HepG2 (cell line): ENCODE results near the gene PPFIA3. TPM values are rescaled to one million over a fixed set of nuclear protein-coding genes. Genes with fewer than 3 reads are reported as not detected.

Experiments
- ATAC-seq: fragments of 200-7000 bp; cut with Tn5 transposase; 3 replicates; pipeline ENCODE4 v1.9.1; 2020; ENCODE audit warnings: mild to moderate bottlenecking, moderate library complexity
- BruUV-seq: library from RNA; stranded (reverse); fragments of 400-500 nt; replicated peaks from 2 replicates; lab custom pipeline; 2021; lab: Mats Ljungman, UMichigan
- CTCF ChIA-PET: fragments of 300-600 bp; formaldehyde crosslinking; extraction: SDS; loops from one replicate; lab custom pipeline; 2021; ENCODE audit warnings: low total read pairs, inconsistent platforms, low intra/inter-chr PET ratio; lab: Yijun Ruan, JAX
- POLR2A ChIA-PET: fragments of 350-600 bp; sonication (Branson Sonifier 250); formaldehyde crosslinking; loops from one replicate; lab custom pipeline; 2020; ENCODE audit warnings: antibody characterized with exemption, inconsistent platforms; lab: Yijun Ruan, JAX
- DNase-seq: peaks from one replicate; pipeline ENCODE4 v3.0.0-alpha.2; 2015; ENCODE audit warnings: low spot score
- FAIRE-seq: peaks from 3 replicates; lab custom pipeline; 2011; peaks lifted over from hg19 to GRCh38; lab: Jason Lieb, UNC
- H2AFZ ChIP-seq: one replicate; pipeline ENCODE4 v1.6.1; 2011; ENCODE audit warnings: low read length, inconsistent platforms
- H3K27ac ChIP-seq: fragments of 300-600 bp; 3 replicates; pipeline ENCODE4 v1.8.0; 2011; ENCODE audit warnings: mixed run types, mild to moderate bottlenecking, mixed read lengths, low read length, inconsistent platforms; ENCODE audit not compliant: insufficient read depth; ENCODE audit errors: extremely low read length
- H3K27me3 ChIP-seq, 2 experiments: fragments of 200-600 bp in 1 of 2; 2 replicates in 1 of 2; 3 replicates in 1 of 2; pipeline versions ENCODE4 v1.6.0 to v1.8.0; 2011; ENCODE audit warnings: low read length in 2 of 2, mild to moderate bottlenecking in 2 of 2, moderate library complexity in 2 of 2, inconsistent platforms in 1 of 2; ENCODE audit not compliant: insufficient read depth in 2 of 2, control insufficient read depth in 1 of 2
- H3K36me3 ChIP-seq, 2 experiments: fragments of 200-600 bp in 1 of 2; replicated peaks in 1 of 2; 2 replicates in 1 of 2; 3 replicates in 1 of 2; pipeline versions ENCODE4 v1.5.1 to v1.8.0; 2011; ENCODE audit warnings: low read length in 2 of 2, inconsistent platforms in 1 of 2; ENCODE audit not compliant: insufficient read depth in 2 of 2, control insufficient read depth in 1 of 2
- H3K4me1 ChIP-seq: 2 replicates; pipeline ENCODE4 v1.5.1; 2012; ENCODE audit warnings: low read length, inconsistent platforms; ENCODE audit not compliant: insufficient read depth
- H3K4me2 ChIP-seq: 2 replicates; pipeline ENCODE4 v1.6.0; 2011; ENCODE audit warnings: low read depth, low read length, inconsistent platforms
- H3K4me3 ChIP-seq, 3 experiments: fragments of 200-600 bp in 1 of 3; sonication (generic), shearing (Covaris generic) in 1 of 3; replicated peaks in 1 of 3; 2 replicates each; pipeline ENCODE4 v1.5.1; 2011 to 2016; ENCODE audit warnings: low read length in 3 of 3, inconsistent platforms in 2 of 3, low read depth in 2 of 3, mild to moderate bottlenecking in 2 of 3, control low read depth in 1 of 3, mixed read lengths in 1 of 3; ENCODE audit not compliant: insufficient read depth in 1 of 3
- H3K79me2 ChIP-seq: one replicate; pipeline ENCODE4 v1.6.1; 2011; ENCODE audit warnings: low read length, inconsistent platforms; ENCODE audit not compliant: insufficient read depth
- H3K9ac ChIP-seq: 2 replicates; pipeline ENCODE4 v1.6.0; 2011; ENCODE audit warnings: mild to moderate bottlenecking, low read depth, low read length, inconsistent platforms; ENCODE audit not compliant: insufficient read depth
- H3K9me3 ChIP-seq: 2 replicates; pipeline ENCODE4 v1.5.1; 2012; ENCODE audit warnings: mild to moderate bottlenecking, low read length
- H4K20me1 ChIP-seq: 2 replicates; pipeline ENCODE4 v1.6.0; 2011; ENCODE audit warnings: inconsistent platforms, mild to moderate bottlenecking, low read length, moderate library complexity; ENCODE audit not compliant: insufficient read depth
- AGO2 ChIP-seq: fragments of 200-400 bp; formaldehyde crosslinking; optimal IDR thresholded peaks from 2 replicates; pipeline ENCODE3; 2017; ENCODE audit warnings: mild to moderate bottlenecking, low read depth, low read length, moderate library complexity
- E2F2 ChIP-seq: sonication (generic); formaldehyde crosslinking; IDR thresholded peaks from 2 replicates; pipeline ENCODE4 v1.4.0; 2020; ENCODE audit warnings: missing genetic modification reagents, borderline replicate concordance
- EED ChIP-seq: sonication (generic); formaldehyde crosslinking; IDR thresholded peaks from 2 replicates; pipeline ENCODE4 v1.5.0; 2020; ENCODE audit warnings: mild to moderate bottlenecking, missing genetic modification reagents
- HNF1A ChIP-seq, 2 experiments: sonication (generic) in 1 of 2; formaldehyde crosslinking in 1 of 2; IDR thresholded peaks; 2 replicates each; pipeline versions ENCODE4 v1.4.0 to v1.6.1; 2016 to 2020; ENCODE audit warnings: borderline replicate concordance in 1 of 2, low read depth in 1 of 2, mild to moderate bottlenecking in 1 of 2, missing genetic modification reagents in 1 of 2
- HOXA7 ChIP-seq: sonication (generic); formaldehyde crosslinking; IDR thresholded peaks from 2 replicates; pipeline ENCODE4 v1.8.1; 2022; ENCODE audit warnings: mild to moderate bottlenecking, missing genetic modification reagents, moderate library complexity
- PATZ1 ChIP-seq: sonication (generic); formaldehyde crosslinking; IDR thresholded peaks from 2 replicates; pipeline ENCODE4 v1.4.0; 2020; ENCODE audit warnings: missing genetic modification reagents
- PRPF4 ChIP-seq: fragments of 200-400 bp; formaldehyde crosslinking; IDR thresholded peaks from 2 replicates; pipeline ENCODE4 v1.6.1; 2016; ENCODE audit warnings: low read length, low read depth; ENCODE audit not compliant: poor library complexity, severe bottlenecking
- RXRB ChIP-seq: IDR thresholded peaks from 2 replicates; pipeline ENCODE4 v1.6.1; 2016; ENCODE audit warnings: borderline replicate concordance, missing genetic modification reagents, missing compliant biosample characterization
- SKI ChIP-seq: fragments of 450-650 bp; IDR thresholded peaks from one replicate; pipeline ENCODE4 v1.6.1; 2018; ENCODE audit warnings: mild to moderate bottlenecking; ENCODE audit not compliant: partially characterized antibody
- ZNF329 ChIP-seq: sonication (generic); formaldehyde crosslinking; IDR thresholded peaks from 2 replicates; pipeline ENCODE4 v1.9.0; 2021; ENCODE audit warnings: low read depth, mild to moderate bottlenecking, missing genetic modification reagents
- ZNF331 ChIP-seq: sonication (generic); formaldehyde crosslinking; IDR thresholded peaks from 2 replicates; pipeline ENCODE4 v1.4.0; 2020; ENCODE audit warnings: missing genetic modification reagents
- WGBS: methylation state at CpG from one replicate; pipeline ENCODE4 v1.1.6; 2017; ENCODE audit warnings: low lambda C conversion rate; 5-methylcytosine and 5-hydroxymethylcytosine counted together
- in situ Hi-C: cut with HindIII; loops from 2 replicates; pipeline ENCODE4 v1.10.0; 2017; ENCODE audit warnings: low pct_unique_long_range_greater_than_20kb; ENCODE audit not compliant: extremely low pct_ligation_motif_present
- intact Hi-C: fragments of 100-400 bp; cut with micrococcal nuclease; formaldehyde crosslinking; loops from one replicate; pipeline ENCODE4 v1.10.0; 2022; ENCODE audit not compliant: unreplicated experiment
- polyA plus RNA-seq, 8 experiments: library from polyadenylated mRNA; depleted of rRNA in 3 of 8; stranded (reverse) in 7 of 8; unstranded in 1 of 8; fragments of >200 nt; fragmentation: Illumina TruSeq in 4 of 8; extraction: Trizol in 4 of 8; gene quantifications; 2 replicates each; pipeline versions ENCODE4 v1.2.1 to v1.2.3, GENCODE V29; 2011 to 2016; ENCODE audit warnings: low read depth in 4 of 8, missing spikeins in 1 of 8, mixed read lengths in 1 of 8; ENCODE audit not compliant: insufficient read depth in 1 of 8
- total RNA-seq, 5 experiments: library from RNA; depleted of rRNA; stranded (reverse); fragments of >200 nt; fragmentation: Illumina TruSeq; extraction: Trizol; gene quantifications; 2 replicates each; pipeline ENCODE4 v1.2.3, GENCODE V29; 2016; ENCODE audit warnings: low read depth in 1 of 5
- TF ChIP-seq, protein P1 (sequence below): sonication (generic); formaldehyde crosslinking; IDR thresholded peaks from 2 replicates; pipeline ENCODE4 v1.4.0; 2020; ENCODE audit warnings: missing genetic modification reagents

The PPFIA3 gene
- total and polyA plus RNA-seq, 2 of the 13 experiments (the other 11 are each of a cell fraction or from before 2014, with no cell fraction given): 6.7 to 8.6 TPM

- BruUV-seq: TSS peak; percentile 77
- ChIA-PET CTCF (no interaction called here), POLR2A (interaction anchor here (0.7 to 1.8 kb wide), 6 partner anchors 10 to 162 kb away, joined by 3 to 9 read pairs (median 4); partner anchors contain the start of genes LIN7B and RUVBL2)
- peak within 1 kb of the TSS; percentile 16 to 64 (median 36); a peak in 5 of 6 replicates for H3K4me3 ChIP-seq
- H3K27me3 ChIP-seq: no peaks in the 10 kb centered on the region; a peak in 2 of 5 replicates
- H4K20me1 ChIP-seq: no peaks in the 10 kb centered on the region
- H3K36me3 ChIP-seq: no peaks in the 10 kb centered on the region
- DNase-seq (peak; percentile 47), ATAC-seq (peak; percentile 53), FAIRE-seq (no peak)
- in situ Hi-C loops (loop anchor here (5.0 kb wide), 1 partner anchor 42 kb away; no protein-coding TSS in a partner anchor), intact Hi-C loops (loop anchor here (10.0 kb wide), 1 partner anchor 50 kb away; no protein-coding TSS in a partner anchor)
- no peaks in the 10 kb centered on the region for H3K79me2 ChIP-seq
- H3K9ac ChIP-seq: peak within 1 kb of the TSS; percentile 47; the same call in 1 of the 2 replicates
- peaks cover 60% of the 10 kb centered on the region for H3K4me1 ChIP-seq
- WGBS: 8% methylated on average over 14 of the region's 19 CpGs
- H3K9me3 ChIP-seq: no peaks in the 10 kb centered on the region
- H2AFZ ChIP-seq: no peak within 1 kb of the TSS
- H3K27ac ChIP-seq: peak within 1 kb of the TSS; percentile 44
- H3K4me2 ChIP-seq: peak within 1 kb of the TSS; percentile 59
- TF ChIP-seq HNF1A (IDR thresholded peaks at IDR 0.05; ENCODE audit: low read depth): no peak
- TF ChIP-seq HNF1A (CRISPR knock-in tag; IDR thresholded peaks at IDR 0.05; ENCODE audit: borderline replicate concordance): no peak
- no peak for TF ChIP-seq SKI
- no peak for TF ChIP-seq EED
- peak; percentile 96 for TF ChIP-seq PATZ1
- no peak for TF ChIP-seq ZNF329 (CRISPR knock-in tag)
- peak; percentile 50; the same call in 1 of the 2 replicates for TF ChIP-seq RXRB (CRISPR knock-in tag)
- no peak for TF ChIP-seq E2F2
- TF ChIP-seq, protein P1, sequence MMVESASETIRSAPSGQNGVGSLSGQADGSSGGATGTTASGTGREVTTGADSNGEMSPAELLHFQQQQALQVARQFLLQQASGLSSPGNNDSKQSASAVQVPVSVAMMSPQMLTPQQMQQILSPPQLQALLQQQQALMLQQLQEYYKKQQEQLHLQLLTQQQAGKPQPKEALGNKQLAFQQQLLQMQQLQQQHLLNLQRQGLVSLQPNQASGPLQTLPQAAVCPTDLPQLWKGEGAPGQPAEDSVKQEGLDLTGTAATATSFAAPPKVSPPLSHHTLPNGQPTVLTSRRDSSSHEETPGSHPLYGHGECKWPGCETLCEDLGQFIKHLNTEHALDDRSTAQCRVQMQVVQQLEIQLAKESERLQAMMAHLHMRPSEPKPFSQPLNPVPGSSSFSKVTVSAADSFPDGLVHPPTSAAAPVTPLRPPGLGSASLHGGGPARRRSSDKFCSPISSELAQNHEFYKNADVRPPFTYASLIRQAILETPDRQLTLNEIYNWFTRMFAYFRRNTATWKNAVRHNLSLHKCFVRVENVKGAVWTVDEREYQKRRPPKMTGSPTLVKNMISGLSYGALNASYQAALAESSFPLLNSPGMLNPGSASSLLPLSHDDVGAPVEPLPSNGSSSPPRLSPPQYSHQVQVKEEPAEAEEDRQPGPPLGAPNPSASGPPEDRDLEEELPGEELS (CRISPR knock-in tag): peak; percentile 21; the same call in 1 of the 2 replicates
- no peak for TF ChIP-seq HOXA7 (CRISPR knock-in tag)
- TF ChIP-seq ZNF331 (CRISPR knock-in tag): peak; percentile 92
- no peak for TF ChIP-seq PRPF4
- TF ChIP-seq AGO2: no peak
These were observed 35.9 kb downstream of the PPFIA3 start, which contains the start of gene HRC for GRCh38 chr19:49155005-49155819. Gene HRC, minus strand, starts transcription at chr19:49155396. Its CDS starts 159 bp downstream, at chr19:49155237.
